ENCODE data around the gene CAPS. TPM values are rescaled to one million over a fixed set of nuclear protein-coding genes. Genes with fewer than 3 reads are reported as not detected.
A peak's percentile ranks its signal among the peaks of the same experiment; 100 is the strongest.

The CAPS gene
- total RNA-seq, 1 donor from 2014 or later = 2.7 TPM

GRCh38 chr19:5891572-5891937 lies 22.5 kb upstream of the CAPS start:
- intact Hi-C loops (cut with DNase I) = loop anchor here (5.0 kb wide), 1 partner anchor 64 kb away; no protein-coding TSS in a partner anchor
- no peak for DNase-seq (ENCODE audit: low spot score)

- intact Hi-C loops (cut with DNase I) = loop anchor here (1.0 to 5.0 kb wide), 2 partner anchors 65 to 87 kb away; partner anchors contain the start of gene NRTN
- DNase-seq (ENCODE audit: low spot score) = no peak
Observed at GRCh38 chr19:5891938-5892771, 21.9 kb upstream of the CAPS start.

- intact Hi-C loops (cut with DNase I) = loop anchor here (1.0 to 5.0 kb wide), 2 partner anchors 66 to 88 kb away; partner anchors contain the start of gene NRTN
- no peak for DNase-seq (ENCODE audit: low spot score)
Observed at GRCh38 chr19:5892772-5893275, 21.2 kb upstream of the CAPS start.

GRCh38 chr19:5893296-5893903 lies 20.7 kb upstream of the CAPS start:
- no peak for DNase-seq (ENCODE audit: low spot score)
- intact Hi-C loops (cut with DNase I) = loop anchor here (5.0 kb wide), 1 partner anchor 66 kb away; no protein-coding TSS in a partner anchor

GRCh38 chr19:5893907-5894703 lies 19.9 kb upstream of the CAPS start:
- intact Hi-C loops (cut with DNase I) = loop anchor here (5.0 kb wide), 1 partner anchor 67 kb away; no protein-coding TSS in a partner anchor
- peak; percentile 79 for DNase-seq (ENCODE audit: low spot score)

GRCh38 chr19:5894704-5895349 lies 19.2 kb upstream of the CAPS start:
- intact Hi-C loops (cut with DNase I) = loop anchor here (5.0 kb wide), 1 partner anchor 68 kb away; no protein-coding TSS in a partner anchor
- no peak for DNase-seq (ENCODE audit: low spot score)

- DNase-seq (ENCODE audit: low spot score) = no peak
- intact Hi-C loops (cut with DNase I) = no loop called here
Observed at GRCh38 chr19:5895409-5895808, 18.6 kb upstream of the CAPS start.

- intact Hi-C loops (cut with DNase I) = no loop called here
- DNase-seq (ENCODE audit: low spot score) = no peak
Observed at GRCh38 chr19:5895890-5896289, 18.2 kb upstream of the CAPS start.

- intact Hi-C loops (cut with DNase I) = no loop called here
- no peak for DNase-seq (ENCODE audit: low spot score)
Observed at GRCh38 chr19:5896365-5897076, 17.5 kb upstream of the CAPS start.

- DNase-seq (ENCODE audit: low spot score) = no peak
Observed at GRCh38 chr19:5897189-5897969, 16.7 kb upstream of the CAPS start.

GRCh38 chr19:5899728-5900526 lies 14.1 kb upstream of the CAPS start:
- DNase-seq (ENCODE audit: low spot score) = no peak
- intact Hi-C loops (cut with DNase I) = no loop called here

More at GRCh38 chr19:5897189-5897969, 16.7 kb upstream of the CAPS start:
- intact Hi-C loops (cut with DNase I) = no loop called here

- no peak for DNase-seq (ENCODE audit: low spot score)
- intact Hi-C loops (cut with DNase I) = no loop called here
Observed at GRCh38 chr19:5900976-5901375, 13.1 kb upstream of the CAPS start.

GRCh38 chr19:5903056-5903623 lies 10.9 kb upstream of the CAPS start:
- intact Hi-C loops (cut with DNase I) = no loop called here

GRCh38 chr19:5903624-5904351 lies 10.3 kb upstream of the CAPS start, which contains the start of gene NDUFA11:
Gene NDUFA11, minus strand, starts transcription at chr19:5903790. Its CDS starts 82 bp downstream, at chr19:5903708.
- DNase-seq (ENCODE audit: low spot score) = peak; percentile 98
- intact Hi-C loops (cut with DNase I) = no loop called here

More at GRCh38 chr19:5903056-5903623, 10.9 kb upstream of the CAPS start:
- DNase-seq (ENCODE audit: low spot score) = no peak

- peak; percentile 100 for DNase-seq (ENCODE audit: low spot score)
- intact Hi-C loops (cut with DNase I) = loop anchor here (5.0 kb wide), 1 partner anchor 63 kb away; no protein-coding TSS in a partner anchor
Observed at GRCh38 chr19:5904352-5905113, 9.5 kb upstream of the CAPS start, which contains the start of gene VMAC. Gene VMAC, plus strand, starts transcription at chr19:5904872. Its CDS starts 19 bp downstream, at chr19:5904891.
